GM19023 (cell line): ENCODE data around the gene COASY.
"Not testable (repeated sequence)": the region's sequence is repeated elsewhere in the genome, so short reads cannot be mapped to it uniquely, and the experiment has no call there.

ENCODE experiments used
- ATAC-seq: cut with Tn5 transposase; IDR thresholded peaks from one replicate; pipeline ENCODE4 v1.9.1; 2021; ENCODE audit warnings: mild to moderate bottlenecking, moderate library complexity; ENCODE audit not compliant: unreplicated experiment

Gene COASY

GRCh38 chr17:42552736-42553135 lies 9.2 kb upstream of the COASY start, which contains the start of gene HSD17B1:
Gene HSD17B1, plus strand, starts transcription at chr17:42552923. Its CDS starts 11 bp downstream, at chr17:42552934.
- not testable (repeated sequence) for ATAC-seq

- no peak for ATAC-seq
Measured at GRCh38 chr17:42553161-42553818, 8.7 kb upstream of the COASY start.

GRCh38 chr17:42553866-42554249 lies 8.1 kb upstream of the COASY start:
- ATAC-seq, result no peak

GRCh38 chr17:42554250-42555121 lies 7.5 kb upstream of the COASY start:
- ATAC-seq, result peak; percentile 69

- ATAC-seq, result no peak
Measured at GRCh38 chr17:42555122-42555622, 6.8 kb upstream of the COASY start.

GRCh38 chr17:42555961-42556617 lies 5.9 kb upstream of the COASY start:
- ATAC-seq, result not testable (repeated sequence)

- ATAC-seq, result no peak
Measured at GRCh38 chr17:42559075-42559474, 2.9 kb upstream of the COASY start.

GRCh38 chr17:42560246-42560645 lies 1.7 kb upstream of the COASY start:
- no peak for ATAC-seq

- no peak for ATAC-seq
Measured at GRCh38 chr17:42562388-42563142, 617 bp downstream of the COASY start.

GRCh38 chr17:42563143-42563509 lies 1.2 kb downstream of the COASY start:
- ATAC-seq, result no peak

GRCh38 chr17:42563543-42563942 lies 1.6 kb downstream of the COASY start:
- ATAC-seq, result no peak

GRCh38 chr17:42563950-42564349 lies 2.0 kb downstream of the COASY start:
- no peak for ATAC-seq

GRCh38 chr17:42564815-42565522 lies 3.0 kb downstream of the COASY start:
- ATAC-seq, result no peak

- ATAC-seq, result no peak
Measured at GRCh38 chr17:42565523-42566214, 3.7 kb downstream of the COASY start.

GRCh38 chr17:42566215-42566882 lies 4.4 kb downstream of the COASY start:
- ATAC-seq, result no peak

GRCh38 chr17:42566883-42567573 lies 5.1 kb downstream of the COASY start, which contains the start of gene MLX:
Gene MLX, plus strand, starts transcription at chr17:42567100. Its CDS starts 25 bp downstream, at chr17:42567125.
- no peak for ATAC-seq

GRCh38 chr17:42568341-42569111 lies 6.6 kb downstream of the COASY start:
- ATAC-seq, result no peak
